ENCODE results near the gene RNF4. TPM values are rescaled to one million over a fixed set of nuclear protein-coding genes. Genes with fewer than 3 reads are reported as not detected.

RNF4 gene
- total and polyA plus RNA-seq, 10 of the 15 experiments (the other 5 are each of a cell fraction or from before 2014, with no cell fraction given), result 34.9 to 145 (median 76.1) TPM

GRCh38 chr4:2441393-2442174, 27.3 kb upstream of the RNF4 start:
- Histone ChIP-seq H3K4me3 (no peak overlapping the region), H3K36me3 (ENCODE audit: control insufficient read depth in 2 of 2, insufficient read depth in 2 of 2, low read length in 1 of 2) (no peaks in the 10 kb centered on the region), H3K27me3 (replicated peaks in 1 of 2; ENCODE audit: control insufficient read depth in 2 of 2, insufficient read depth in 2 of 2, low read length in 1 of 2) (peaks cover 0 to 1% of the 10 kb centered on the region in 2 experiments; a peak in 2 of 4 replicates), H3K9ac (ENCODE audit: control insufficient read depth, insufficient read depth, low read length) (no peak overlapping the region), H3K79me2 (ENCODE audit: control insufficient read depth, insufficient read depth, low read length) (no peaks in the 10 kb centered on the region), H3K27ac (ENCODE audit: control insufficient read depth, insufficient read depth) (no peak overlapping the region), H3K4me1 (ENCODE audit: control insufficient read depth, insufficient read depth, low read length) (peaks cover 3% of the 10 kb centered on the region; the same call in 1 of the 2 replicates), H3K9me3 (replicated peaks; ENCODE audit: control insufficient read depth, insufficient read depth, low read length) (no peaks in the 10 kb centered on the region), H2AFZ (ENCODE audit: control insufficient read depth, low read depth, low read length) (peak overlapping the region; percentile 89), H3K4me2 (ENCODE audit: control insufficient read depth, insufficient read depth) (no peak overlapping the region), H4K20me1 (ENCODE audit: control insufficient read depth, insufficient read depth) (no peaks in the 10 kb centered on the region)
- peak; percentile 99 for ATAC-seq
- no TSS peak for BruUV-seq (replicated peaks)
- FAIRE-seq, result peak; percentile 79
- DNase-seq (ENCODE audit: low read depth, low spot score), result peak; percentile 35
- RAD21 ChIA-PET (ENCODE audit: unreplicated experiment), result interaction anchor here (0.6 to 3.0 kb wide), 12 partner anchors 27 to 221 kb away, joined by 3 to 20 read pairs (median 4); partner anchors contain the start of genes HAUS3 and POLN
- CTCF ChIA-PET, result interaction anchor here (0.5 to 4.1 kb wide), 28 partner anchors 9 to 272 kb away, joined by 3 to 23 read pairs (median 4); partner anchors contain the start of genes CFAP99, RNF4 and ZFYVE28
- in situ Hi-C loops (cut with MboI), result loop anchor here (5.0 kb wide), 1 partner anchor 224 kb away; no protein-coding TSS in a partner anchor
- WGBS (ENCODE audit: insufficient coverage, insufficient replicate concordance, low lambda C conversion rate, missing lambda C conversion rate), result 8% methylated on average over 13 of the region's 14 CpGs
- SMC1A ChIA-PET (ENCODE audit: uncharacterized antibody, unreplicated experiment), result interaction anchor here (0.9 to 2.1 kb wide), 8 partner anchors 24 to 223 kb away, joined by 3 to 7 read pairs (median 4); no protein-coding TSS in a partner anchor
- intact Hi-C loops (cut with micrococcal nuclease; ENCODE audit: unreplicated experiment), result loop anchor here (1.0 to 5.0 kb wide), 2 partner anchors 199 to 221 kb away; partner anchors contain the start of genes HAUS3 and POLN
- POLR2A ChIA-PET, result interaction anchor here (0.6 to 0.7 kb wide), 4 partner anchors 16 to 410 kb away, joined by 3 to 6 read pairs (median 4); no protein-coding TSS in a partner anchor
- TF ChIP-seq SP1 (IDR thresholded peaks at IDR 0.05; ENCODE audit: low read depth, low read length) (no peak), E2F4 (IDR thresholded peaks at IDR 0.05; ENCODE audit: low read depth, low read length) (0 out of 2 replicates have a peak, but pooled peaks have one; percentile 46), SMARCA5 (IDR thresholded peaks at IDR 0.05) (peak; percentile 69; the same call in 1 of the 2 replicates), FOS (IDR thresholded peaks at IDR 0.05; ENCODE audit: borderline replicate concordance, extremely low read depth, insufficient read length) (no peak), NR2C2 (IDR thresholded peaks at IDR 0.05; ENCODE audit: borderline replicate concordance, control insufficient read depth, insufficient read length, low read depth) (no peak), IKZF2 (IDR thresholded peaks at IDR 0.05) (peak in 1 of 2 experiments; percentile 44; a peak in 1 of 4 replicates), ZNF622 (IDR thresholded peaks at IDR 0.05) (no peak), YBX1 (IDR thresholded peaks at IDR 0.05) (no peak), HDAC6 (IDR thresholded peaks at IDR 0.05; ENCODE audit: unreplicated experiment) (no peak), PRDM15 (CRISPR knock-in tag; IDR thresholded peaks at IDR 0.05) (no peak), IRF4 (IDR thresholded peaks at IDR 0.05; ENCODE audit: low read depth, low read length) (peak; percentile 45; the same call in 1 of the 2 replicates), NR2F1 (conservative IDR thresholded peaks at IDR 0.05) (0 out of 2 replicates have a peak, but pooled peaks have one; percentile 25), GATAD2B (conservative IDR thresholded peaks at IDR 0.05; ENCODE audit: low read depth) (peak; percentile 77; the same call in 1 of the 2 replicates), RB1 (IDR thresholded peaks at IDR 0.05; ENCODE audit: borderline replicate concordance) (peak; percentile 87; the same call in 1 of the 2 replicates), CBX3 (IDR thresholded peaks at IDR 0.05; ENCODE audit: borderline replicate concordance, low read depth) (no peak), HDGF (IDR thresholded peaks at IDR 0.05) (0 out of 2 replicates have a peak, but pooled peaks have one; percentile 21), RUNX3 (IDR thresholded peaks at IDR 0.05; ENCODE audit: low read length) (peak; percentile 46; the same call in 1 of the 2 replicates), ZNF24 (IDR thresholded peaks at IDR 0.05) (0 out of 2 replicates have a peak, but pooled peaks have one; percentile 44), RAD21 (IDR thresholded peaks at IDR 0.05; ENCODE audit: insufficient read depth, low read depth, low read length) (peak; percentile 83), YY1 (IDR thresholded peaks at IDR 0.05; ENCODE audit: low read depth, low read length) (peak; percentile 83)

Measured in GM12878 (cell line).